A549 (cell line): ENCODE data around the gene CLEC10A.

Experiments used
- BHLHE40 ChIP-seq: IDR thresholded peaks from 2 replicates; pipeline ENCODE4 v1.6.1; 2012; ENCODE audit warnings: low read depth, low read length, inconsistent platforms
- CEBPB ChIP-seq, 2 experiments: fragments of >200 bp in 1 of 2; sonication (Bioruptor Twin) in 1 of 2; formaldehyde crosslinking in 1 of 2; IDR thresholded peaks; 2 replicates each; pipeline ENCODE4 v1.6.1; 2012 to 2016
- CTCF ChIP-seq: fragments of >200 bp; sonication (Bioruptor Twin); formaldehyde crosslinking; IDR thresholded peaks from 3 replicates; pipeline ENCODE4 v1.5.1; 2016
- E2F6 ChIP-seq: IDR thresholded peaks from 2 replicates; pipeline ENCODE4 v1.6.1; 2012; ENCODE audit warnings: low read depth, borderline replicate concordance
- ESRRA ChIP-seq: fragments of 150-350 bp; IDR thresholded peaks from 2 replicates; pipeline ENCODE4 v1.6.1; 2014; ENCODE audit warnings: mild to moderate bottlenecking, low read length, borderline replicate concordance
- JUN ChIP-seq, 2 experiments: fragments of >200 bp; sonication (Bioruptor Twin); formaldehyde crosslinking; IDR thresholded peaks; 2 replicates in 1 of 2; 3 replicates in 1 of 2; pipeline ENCODE4 v1.6.1; 2016 to 2017
- MAZ ChIP-seq: fragments of 150-350 bp; IDR thresholded peaks from 2 replicates; pipeline ENCODE4 v1.6.1; 2014; ENCODE audit warnings: antibody characterized with exemption, low read depth, low read length, borderline replicate concordance
- NR3C1 ChIP-seq: fragments of >200 bp; sonication (Bioruptor Twin); formaldehyde crosslinking; IDR thresholded peaks from 3 replicates; pipeline ENCODE4 v1.6.1; 2017
- POLR2A ChIP-seq: IDR thresholded peaks from 2 replicates; pipeline ENCODE4 v1.6.1; 2012; ENCODE audit warnings: mild to moderate bottlenecking, low read length
- RNF2 ChIP-seq: fragments of 200-600 bp; sonication (generic); IDR thresholded peaks from 2 replicates; pipeline ENCODE4 v1.6.1; 2016; ENCODE audit warnings: low read depth, mild to moderate bottlenecking, antibody characterized with exemption, moderate library complexity, borderline replicate concordance
- SMC3 ChIP-seq: fragments of >200 bp; sonication (Bioruptor Twin); formaldehyde crosslinking; IDR thresholded peaks from 3 replicates; pipeline ENCODE4 v1.6.1; 2018; ENCODE audit warnings: inconsistent platforms
- ZSCAN20 ChIP-seq: fragments of 250-450 bp; sonication (Bioruptor Pico); IDR thresholded peaks from 2 replicates; pipeline ENCODE4 v1.8.0; 2022; ENCODE audit warnings: mild to moderate bottlenecking, moderate library complexity
- TF ChIP-seq, protein P1 (sequence below): fragments of 450-650 bp; IDR thresholded peaks from 2 replicates; pipeline ENCODE4 v1.6.1; 2014; ENCODE audit warnings: antibody characterized with exemption
- TF ChIP-seq, protein P2 (sequence below): IDR thresholded peaks from 2 replicates; pipeline ENCODE4 v1.6.1; 2012

- TF ChIP-seq CTCF (no peak), NR3C1 (no peak), POLR2A (no peak), BHLHE40 (no peak), E2F6 (no peak), ZSCAN20 (no peak), MAZ (no peak), RNF2 (no peak), CEBPB (IDR thresholded peaks at IDR 0.05) (no peak), JUN (IDR thresholded peaks at IDR 0.05) (no peak), ESRRA (no peak), SMC3 (no peak)
- TF ChIP-seq, protein P1, sequence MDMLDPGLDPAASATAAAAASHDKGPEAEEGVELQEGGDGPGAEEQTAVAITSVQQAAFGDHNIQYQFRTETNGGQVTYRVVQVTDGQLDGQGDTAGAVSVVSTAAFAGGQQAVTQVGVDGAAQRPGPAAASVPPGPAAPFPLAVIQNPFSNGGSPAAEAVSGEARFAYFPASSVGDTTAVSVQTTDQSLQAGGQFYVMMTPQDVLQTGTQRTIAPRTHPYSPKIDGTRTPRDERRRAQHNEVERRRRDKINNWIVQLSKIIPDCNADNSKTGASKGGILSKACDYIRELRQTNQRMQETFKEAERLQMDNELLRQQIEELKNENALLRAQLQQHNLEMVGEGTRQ = no peak
- TF ChIP-seq, protein P2, sequence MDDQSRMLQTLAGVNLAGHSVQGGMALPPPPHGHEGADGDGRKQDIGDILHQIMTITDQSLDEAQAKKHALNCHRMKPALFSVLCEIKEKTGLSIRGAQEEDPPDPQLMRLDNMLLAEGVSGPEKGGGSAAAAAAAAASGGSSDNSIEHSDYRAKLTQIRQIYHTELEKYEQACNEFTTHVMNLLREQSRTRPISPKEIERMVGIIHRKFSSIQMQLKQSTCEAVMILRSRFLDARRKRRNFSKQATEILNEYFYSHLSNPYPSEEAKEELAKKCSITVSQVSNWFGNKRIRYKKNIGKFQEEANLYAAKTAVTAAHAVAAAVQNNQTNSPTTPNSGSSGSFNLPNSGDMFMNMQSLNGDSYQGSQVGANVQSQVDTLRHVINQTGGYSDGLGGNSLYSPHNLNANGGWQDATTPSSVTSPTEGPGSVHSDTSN = no peak
Observed at GRCh38 chr17:7074931-7075330, 5.1 kb downstream of the CLEC10A start.
